ENCODE measurements around the gene ST8SIA4.

DNA sequence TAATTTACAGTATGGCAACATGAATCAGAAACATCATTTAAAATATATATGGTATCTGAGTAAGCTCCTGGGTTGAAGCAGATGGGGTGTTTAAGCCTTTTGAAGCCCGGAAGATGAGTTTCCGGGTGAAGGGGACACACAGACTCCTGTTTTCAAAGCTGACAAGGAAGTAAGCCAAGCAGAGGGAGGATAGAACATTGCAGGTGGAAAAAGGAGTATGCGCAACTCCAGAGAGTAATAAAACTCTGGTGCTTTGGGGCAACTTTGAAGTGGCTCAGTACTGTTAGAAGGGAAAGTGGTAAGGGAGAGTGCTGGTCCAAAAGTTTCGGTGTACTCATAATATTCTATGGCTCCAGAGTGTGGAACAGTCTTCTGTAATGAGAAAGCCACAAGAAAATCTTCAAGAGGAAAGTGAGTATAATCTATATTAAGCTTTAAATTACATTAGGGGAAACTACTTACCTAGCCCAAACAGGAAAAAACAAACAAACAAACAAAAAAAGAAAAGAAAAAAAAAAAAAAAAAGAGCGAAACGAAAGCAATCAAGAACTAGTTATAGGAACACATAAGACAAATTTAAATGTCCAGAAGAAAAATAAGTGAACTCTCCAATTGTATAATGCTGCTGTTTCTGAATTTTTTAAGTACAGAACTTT is 2.3 kb upstream of the ST8SIA4 start:
- TF ChIP-seq, protein P1, sequence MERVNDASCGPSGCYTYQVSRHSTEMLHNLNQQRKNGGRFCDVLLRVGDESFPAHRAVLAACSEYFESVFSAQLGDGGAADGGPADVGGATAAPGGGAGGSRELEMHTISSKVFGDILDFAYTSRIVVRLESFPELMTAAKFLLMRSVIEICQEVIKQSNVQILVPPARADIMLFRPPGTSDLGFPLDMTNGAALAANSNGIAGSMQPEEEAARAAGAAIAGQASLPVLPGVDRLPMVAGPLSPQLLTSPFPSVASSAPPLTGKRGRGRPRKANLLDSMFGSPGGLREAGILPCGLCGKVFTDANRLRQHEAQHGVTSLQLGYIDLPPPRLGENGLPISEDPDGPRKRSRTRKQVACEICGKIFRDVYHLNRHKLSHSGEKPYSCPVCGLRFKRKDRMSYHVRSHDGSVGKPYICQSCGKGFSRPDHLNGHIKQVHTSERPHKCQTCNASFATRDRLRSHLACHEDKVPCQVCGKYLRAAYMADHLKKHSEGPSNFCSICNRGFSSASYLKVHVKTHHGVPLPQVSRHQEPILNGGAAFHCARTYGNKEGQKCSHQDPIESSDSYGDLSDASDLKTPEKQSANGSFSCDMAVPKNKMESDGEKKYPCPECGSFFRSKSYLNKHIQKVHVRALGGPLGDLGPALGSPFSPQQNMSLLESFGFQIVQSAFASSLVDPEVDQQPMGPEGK (CRISPR knock-in tag; IDR thresholded peaks at IDR 0.05; ENCODE audit: borderline replicate concordance): no peak
- no peak for TF ChIP-seq SNAI2 (CRISPR knock-in tag; IDR thresholded peaks at IDR 0.05)

Data from SK-N-SH treated with all-trans-retinoic acid at 6 μM for 48 hours (cell line).